ENCODE measurements around the gene KCNQ1.

KCNQ1 gene

DNA sequence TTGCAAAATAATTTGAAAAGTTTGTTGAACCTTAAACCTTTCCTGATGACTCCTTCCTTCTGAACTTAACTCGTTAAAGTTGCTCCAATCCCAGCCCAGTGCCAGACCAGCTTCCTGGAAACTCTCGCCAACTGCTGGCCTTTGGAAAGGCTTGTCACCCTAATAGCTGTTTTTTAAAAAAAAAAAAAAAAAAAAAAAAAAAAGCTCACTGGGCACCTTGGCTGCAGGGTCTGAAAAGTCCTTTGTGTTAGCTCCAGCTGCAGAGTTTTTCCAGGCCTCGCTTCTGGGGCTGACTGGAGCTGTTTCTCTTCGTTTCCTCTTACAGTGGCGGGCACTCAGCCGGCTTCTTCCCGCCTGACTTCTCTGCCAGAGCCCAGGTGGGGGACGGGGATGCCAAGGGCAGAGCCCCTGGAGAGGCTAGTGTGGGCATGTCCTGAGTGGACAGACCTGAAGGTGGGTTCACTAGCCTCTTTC, 229.9 kb downstream of the KCNQ1 start:
- DNase-seq = no peak

DNA sequence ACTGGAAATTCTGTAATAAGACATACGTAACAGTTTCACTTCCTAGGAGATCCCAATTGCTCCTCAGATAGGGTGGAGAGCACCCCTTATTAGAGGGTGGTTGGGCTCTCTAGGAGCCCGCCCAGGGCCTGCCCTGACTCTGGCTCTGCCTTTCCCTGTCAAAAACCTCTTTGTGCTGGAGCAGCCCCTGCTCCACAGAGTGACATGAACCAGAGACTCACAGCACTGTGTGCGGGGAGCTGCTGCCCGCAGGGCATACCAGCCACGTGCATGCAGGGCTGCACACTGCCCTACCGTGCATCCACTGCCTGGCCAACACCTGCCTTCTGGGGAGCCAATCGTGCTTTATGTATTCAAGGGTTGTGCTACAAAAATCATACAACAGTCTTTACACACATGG, 230.7 kb downstream of the KCNQ1 start:
- no peak for DNase-seq

- no peak for DNase-seq
Observed at GRCh38 chr11:2677127-2677526, 232.3 kb downstream of the KCNQ1 start.

- no peak for DNase-seq
Observed at GRCh38 chr11:2678396-2678795, 233.6 kb downstream of the KCNQ1 start.

- no peak for DNase-seq
Observed at GRCh38 chr11:2679011-2679676, 234.3 kb downstream of the KCNQ1 start.

GRCh38 chr11:2681408-2682145, 236.8 kb downstream of the KCNQ1 start:
- DNase-seq = no peak

GRCh38 chr11:2683806-2684205, 239.0 kb downstream of the KCNQ1 start:
- DNase-seq = no peak

- DNase-seq = no peak
Observed at GRCh38 chr11:2684581-2684980, 239.8 kb downstream of the KCNQ1 start.

- DNase-seq = no peak
Observed at GRCh38 chr11:2685051-2685450, 240.2 kb downstream of the KCNQ1 start.

DNA sequence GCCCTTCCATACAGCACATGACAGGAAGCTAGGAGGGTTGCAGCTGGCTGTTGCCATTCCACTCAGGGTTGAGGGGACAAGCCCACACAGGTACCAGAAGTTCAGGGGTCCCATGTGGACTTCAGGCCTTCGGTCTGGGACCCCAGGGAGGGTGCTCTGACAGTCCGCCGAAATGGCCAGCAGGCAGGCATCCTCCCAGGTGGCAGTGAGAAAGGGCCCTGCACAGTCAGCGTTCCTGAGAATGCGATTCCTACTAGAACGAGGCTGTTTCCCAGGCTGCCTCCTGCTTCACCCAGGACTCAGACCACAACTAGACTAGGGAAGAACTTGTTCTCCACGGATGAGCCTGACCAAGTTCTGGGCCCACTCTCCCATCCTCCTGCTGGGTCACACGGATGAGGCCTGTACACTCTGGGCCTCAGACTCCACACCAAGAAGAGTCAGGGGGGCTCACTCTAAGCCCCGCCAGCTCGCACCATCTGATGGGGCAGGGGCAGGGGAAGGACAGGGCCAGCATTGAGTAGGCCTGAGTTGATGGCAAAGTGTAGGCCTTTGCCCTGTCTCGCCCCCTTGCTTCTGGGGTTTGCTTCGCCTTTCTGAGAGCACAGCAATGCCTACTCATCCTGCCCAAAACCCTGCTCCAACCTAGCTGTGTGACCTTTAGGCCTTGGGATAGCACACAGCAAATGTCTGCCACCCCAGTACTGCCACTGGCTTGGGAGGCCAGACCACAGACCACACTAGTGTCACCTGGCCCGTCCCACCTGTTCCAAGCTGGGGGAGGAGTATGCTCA, 241.0 kb downstream of the KCNQ1 start:
- DNase-seq = no peak

GRCh38 chr11:2686360-2687222, 241.8 kb downstream of the KCNQ1 start:
- DNase-seq = no peak

DNA sequence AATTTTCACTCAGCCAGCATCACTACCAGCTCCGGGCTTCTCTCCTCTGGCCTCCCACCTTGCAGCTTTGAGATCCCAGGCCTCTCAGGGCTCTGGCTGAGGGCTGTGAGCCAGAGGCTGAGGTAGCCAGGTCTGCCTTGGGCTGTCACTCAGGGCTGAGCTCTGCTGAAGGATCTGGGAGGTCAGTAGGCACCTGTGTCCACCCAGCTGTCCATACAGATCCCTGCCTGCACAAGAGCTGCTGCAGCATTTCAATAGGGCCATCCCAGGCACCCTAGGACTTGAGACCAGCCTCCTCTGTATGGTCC, 242.4 kb downstream of the KCNQ1 start:
- DNase-seq = no peak

GRCh38 chr11:2687782-2688191, 243.0 kb downstream of the KCNQ1 start:
- no peak for DNase-seq

DNA sequence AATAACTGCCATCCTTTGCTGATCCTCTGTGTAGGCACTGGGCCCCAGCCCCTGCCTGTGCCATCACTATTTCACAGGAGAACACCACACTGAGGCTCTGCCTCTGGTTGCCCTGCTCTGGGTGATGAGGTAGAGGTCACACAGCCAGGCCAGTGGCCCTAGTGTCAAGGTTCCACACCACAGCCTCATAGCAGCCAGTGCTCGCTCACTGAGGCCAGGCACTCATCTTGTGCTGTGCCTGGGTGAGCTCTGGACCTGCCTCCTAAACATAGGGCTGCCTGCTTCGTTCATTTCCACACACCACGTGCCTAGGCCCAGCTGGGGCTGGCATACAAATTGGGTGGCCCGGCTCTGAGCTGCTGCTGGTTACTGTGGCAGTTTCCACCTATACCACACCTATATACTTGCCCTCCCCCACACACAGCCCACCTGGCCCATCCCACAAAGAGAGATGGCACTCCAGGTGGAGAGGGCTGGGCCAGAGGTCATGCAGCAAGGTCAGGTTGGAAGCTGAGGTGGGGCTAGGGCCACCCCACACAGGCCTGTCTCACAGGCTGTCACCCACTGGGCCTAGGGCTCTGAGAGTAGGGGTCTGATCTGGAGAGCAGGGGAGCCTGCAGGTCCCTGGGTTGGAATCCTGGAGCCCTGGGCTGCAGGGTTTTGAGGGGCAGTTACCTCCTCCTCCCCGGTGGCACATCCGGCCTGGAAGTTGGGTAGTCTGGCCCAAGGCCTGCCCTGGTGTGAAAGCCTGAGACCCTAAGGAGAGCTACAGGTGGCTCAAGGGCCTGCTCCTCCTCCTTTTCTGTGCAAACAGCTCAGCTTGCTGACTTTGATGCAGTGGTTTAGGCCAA, 243.8 kb downstream of the KCNQ1 start:
- no peak for DNase-seq

DNA sequence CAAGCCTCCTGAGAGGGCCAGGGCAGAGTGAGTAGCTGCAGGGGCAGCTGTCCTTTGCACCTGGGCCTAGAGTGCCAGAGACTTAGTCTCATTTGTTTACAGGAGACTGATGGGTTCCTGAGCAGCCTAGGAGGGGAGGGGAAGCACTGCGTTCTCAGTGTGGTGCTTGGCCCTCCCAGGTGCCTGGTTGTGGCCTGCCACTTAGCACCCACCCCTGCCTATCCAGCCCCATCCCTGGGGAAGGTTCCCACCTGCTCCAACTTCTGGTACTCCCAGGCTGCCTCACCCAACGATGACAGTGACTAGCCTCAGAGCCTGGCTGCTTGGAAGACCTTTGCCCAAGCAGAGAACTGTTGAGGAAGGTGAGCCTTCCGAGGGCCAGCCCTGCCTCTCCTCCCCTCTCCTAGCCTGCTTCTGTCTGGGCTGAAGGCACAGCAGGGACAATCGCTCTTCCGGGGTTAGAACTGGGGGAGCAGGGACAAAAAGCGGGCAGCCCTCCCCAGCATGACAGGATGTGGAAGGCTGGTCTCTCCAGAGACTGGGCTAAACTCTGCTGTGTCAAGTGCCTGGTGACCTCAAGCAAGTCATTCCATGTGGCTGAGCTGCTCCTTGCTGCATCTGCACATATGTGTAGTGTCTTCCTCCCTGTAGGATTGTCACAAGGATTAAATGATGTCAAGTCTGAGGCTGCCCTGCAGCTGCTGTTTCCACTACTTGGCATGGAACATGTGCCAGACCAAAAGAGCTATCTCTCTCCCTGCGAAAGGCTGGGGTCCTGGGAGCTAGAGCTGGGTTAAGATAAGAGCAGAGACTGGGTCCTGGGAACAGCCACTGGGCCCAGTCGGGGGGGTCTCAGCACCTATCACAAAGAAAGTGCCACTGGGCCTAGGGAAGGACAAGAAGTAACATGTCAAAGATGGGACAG, 245.1 kb downstream of the KCNQ1 start:
- DNase-seq = no peak

DNA sequence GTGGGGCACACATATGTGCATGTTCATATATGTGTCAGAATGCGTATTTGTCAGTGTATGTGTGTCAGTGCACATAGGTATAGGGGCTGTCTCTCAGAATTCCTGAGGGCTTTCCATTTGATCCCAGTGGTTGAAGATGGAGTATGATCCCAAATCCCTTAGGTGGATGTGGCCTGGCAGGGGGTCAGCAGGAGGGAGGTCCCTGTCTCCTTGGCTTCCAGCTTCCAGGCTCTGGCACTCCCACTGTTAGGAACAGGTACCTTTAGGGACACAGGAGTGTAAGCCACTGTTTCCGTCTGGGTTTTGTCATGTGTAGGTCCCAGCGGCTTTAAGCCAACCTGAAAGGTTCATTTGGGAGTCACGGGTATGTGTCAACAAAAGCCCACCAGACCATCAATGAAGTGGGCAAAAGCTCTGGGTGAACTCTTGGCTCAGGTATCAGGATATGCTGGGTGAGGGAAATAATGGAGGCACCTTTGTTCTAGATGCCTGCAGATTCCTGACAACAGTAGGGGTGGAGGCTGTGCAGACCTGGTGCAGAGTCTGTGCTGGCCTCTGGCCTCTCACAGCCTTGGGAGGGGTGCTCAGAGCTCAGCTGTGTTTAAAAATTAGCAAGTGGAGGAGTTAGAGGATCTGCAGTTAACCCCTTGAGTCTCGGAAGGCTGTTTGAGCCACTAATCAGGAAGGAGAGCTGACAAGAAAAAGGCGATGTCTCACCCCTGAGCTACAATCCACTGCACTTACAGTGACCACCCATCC, 246.0 kb downstream of the KCNQ1 start:
- DNase-seq = no peak

- no peak for DNase-seq
Observed at GRCh38 chr11:2691355-2691761, 246.6 kb downstream of the KCNQ1 start.

DNA sequence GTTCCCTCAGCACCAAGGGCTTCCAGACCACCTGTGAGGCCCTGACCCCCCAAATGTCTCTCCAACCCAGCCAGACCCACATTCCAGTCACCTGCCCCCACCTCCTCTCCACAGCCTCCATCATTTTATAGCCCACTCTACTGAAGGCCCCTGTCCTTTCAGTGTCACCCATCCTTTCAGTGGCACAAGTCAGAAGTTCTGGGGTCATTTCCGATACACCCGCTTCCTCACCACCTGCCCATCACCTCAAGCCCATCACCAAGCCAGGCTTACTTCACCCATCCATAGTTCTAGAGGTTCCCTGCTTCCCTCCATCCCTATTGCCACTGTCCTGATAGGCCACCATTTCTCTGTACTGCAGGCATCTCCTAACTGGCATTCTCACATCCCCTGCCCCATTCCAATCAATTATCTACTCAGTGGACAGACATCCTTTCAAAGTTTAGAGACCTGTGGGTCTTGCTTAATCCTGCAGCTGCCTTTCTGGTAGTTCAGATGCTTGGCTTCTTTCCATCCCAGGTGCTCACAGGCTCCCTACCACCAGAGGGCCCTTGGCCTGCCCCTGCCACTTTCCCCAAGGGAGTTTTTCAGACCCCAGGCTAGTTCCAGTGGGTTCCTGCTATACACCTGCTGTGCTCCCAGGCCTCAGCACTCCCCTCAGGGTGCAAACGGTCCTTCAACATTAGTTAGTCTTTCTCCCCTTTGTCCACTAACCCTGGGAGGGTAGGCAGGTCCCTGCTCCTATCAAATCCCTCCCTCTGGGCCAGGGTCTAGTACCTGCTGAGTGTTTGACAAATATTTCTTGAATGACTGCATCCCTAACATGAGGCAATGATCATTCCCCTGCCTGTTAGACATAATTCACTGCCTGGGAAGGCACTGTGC, 247.4 kb downstream of the KCNQ1 start:
- DNase-seq = no peak
